Activated CD8-positive, alpha-beta memory T cell treated with anti-CD3 and anti-CD28 coated beads for 24 hours (primary cell): ENCODE results near the gene SLC39A8.

Source experiments
- DNase-seq: peaks from one replicate; pipeline ENCODE4 v3.0.0-alpha.2; 2020

The SLC39A8 gene

DNA sequence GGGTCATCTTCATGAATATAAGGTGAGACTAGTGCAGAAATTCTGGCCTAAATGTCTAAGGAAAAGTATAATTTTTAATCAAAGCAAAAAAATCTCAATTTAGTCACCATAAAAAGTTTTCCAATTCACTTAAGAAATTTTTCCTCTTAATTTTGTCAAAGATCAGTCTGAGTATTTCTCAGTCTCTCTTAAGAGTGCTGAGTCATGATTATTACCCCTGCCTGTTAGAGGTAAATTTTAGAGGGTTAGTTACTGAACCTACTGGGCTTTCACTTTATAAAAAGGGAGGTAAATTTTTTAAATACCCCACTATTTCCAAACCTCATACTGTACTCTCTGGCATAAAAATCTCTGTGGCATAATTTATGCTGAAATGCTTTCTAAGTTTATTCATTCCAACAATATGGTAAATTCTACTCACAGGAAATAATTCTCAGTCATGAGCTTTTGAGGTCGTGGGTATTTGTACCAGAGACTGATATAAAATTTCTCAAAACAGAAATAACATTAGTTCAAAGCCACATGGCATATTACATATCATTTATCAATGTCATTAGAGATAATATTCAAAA is 122.4 kb downstream of the SLC39A8 start:
- DNase-seq = no peak

DNA sequence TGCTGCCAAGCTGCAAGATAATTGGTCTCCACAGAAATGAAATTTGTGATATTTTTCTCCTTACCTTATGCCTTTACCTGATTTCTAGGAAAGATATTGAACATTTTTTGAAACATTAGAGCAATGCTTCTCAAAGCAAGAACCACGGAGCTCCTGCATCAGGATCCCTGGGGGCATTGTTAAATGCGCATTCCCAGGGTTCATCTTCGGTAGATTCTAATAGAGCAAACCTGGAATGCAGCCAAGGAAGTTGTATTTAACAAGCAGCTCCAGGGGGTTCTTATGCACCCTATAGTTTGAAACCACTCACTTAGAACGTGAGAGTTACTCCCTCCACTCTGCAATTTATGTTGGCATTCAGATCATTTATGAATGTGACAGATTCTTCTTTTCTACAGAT is 126.2 kb downstream of the SLC39A8 start:
- no peak for DNase-seq

DNA sequence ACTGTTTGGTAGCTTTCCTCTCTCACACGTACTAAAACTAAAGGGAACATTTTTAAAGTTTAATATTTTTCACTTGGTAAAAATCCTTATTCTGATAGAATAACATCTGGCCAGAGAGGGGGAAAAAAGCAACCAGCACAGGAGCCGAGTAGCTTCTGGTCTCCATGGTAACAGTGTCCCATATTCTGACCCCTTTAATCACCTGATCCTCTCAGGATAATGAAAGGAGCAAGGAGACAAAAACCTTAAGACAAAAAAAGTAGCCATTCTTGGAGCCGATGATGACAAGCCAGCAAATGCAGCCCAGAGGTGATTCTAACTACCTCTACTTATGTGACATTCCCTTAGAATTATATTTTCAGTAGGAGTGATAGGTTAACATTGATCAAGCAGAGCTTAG is 126.6 kb downstream of the SLC39A8 start:
- DNase-seq = no peak

DNA sequence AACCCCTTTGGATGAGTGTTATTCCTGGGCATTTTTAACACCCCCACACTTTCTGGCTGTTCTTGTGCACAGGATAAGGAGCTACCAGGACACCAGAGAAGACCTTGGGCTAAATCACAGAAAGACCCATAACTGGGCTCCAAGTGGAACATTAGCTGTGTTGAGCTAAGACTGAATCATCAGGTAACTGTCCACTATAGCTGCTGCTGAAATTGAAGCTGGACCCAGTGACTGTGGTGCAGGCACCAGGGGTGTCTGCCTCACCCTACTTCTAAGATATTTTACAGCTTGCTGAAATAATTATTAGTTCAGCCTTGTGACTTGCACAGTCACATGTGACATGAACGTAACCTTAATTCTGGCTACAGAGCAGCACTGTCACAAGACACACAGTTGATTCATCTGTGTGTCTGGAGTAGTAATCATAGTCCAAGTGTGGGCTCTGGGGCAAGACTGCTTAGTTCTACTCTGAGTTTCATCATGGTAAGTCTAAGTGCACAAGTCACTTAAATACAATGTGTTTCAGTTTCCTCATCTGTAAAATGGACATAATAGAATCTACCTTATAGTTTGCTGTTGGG is 127.4 kb downstream of the SLC39A8 start:
- no peak for DNase-seq

DNA sequence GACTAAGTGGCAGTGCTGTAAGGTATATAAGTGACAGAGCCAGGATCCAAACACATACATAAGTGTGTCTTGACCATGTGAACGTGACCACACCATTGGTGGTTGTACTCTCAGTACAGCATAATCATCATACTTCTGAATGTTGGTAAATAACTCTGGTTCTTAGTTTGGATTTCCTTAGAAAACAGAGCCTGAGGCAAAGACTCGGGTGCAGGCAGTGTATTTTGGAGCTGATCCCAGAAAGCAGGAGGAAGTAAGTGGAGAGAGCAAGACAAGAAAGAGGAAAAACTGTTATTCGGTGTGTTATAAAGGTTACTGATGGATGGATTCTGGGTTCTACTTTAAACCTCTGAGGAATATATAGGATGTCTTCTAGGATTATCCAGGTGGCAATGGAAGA is 127.9 kb downstream of the SLC39A8 start:
- no peak for DNase-seq

DNA sequence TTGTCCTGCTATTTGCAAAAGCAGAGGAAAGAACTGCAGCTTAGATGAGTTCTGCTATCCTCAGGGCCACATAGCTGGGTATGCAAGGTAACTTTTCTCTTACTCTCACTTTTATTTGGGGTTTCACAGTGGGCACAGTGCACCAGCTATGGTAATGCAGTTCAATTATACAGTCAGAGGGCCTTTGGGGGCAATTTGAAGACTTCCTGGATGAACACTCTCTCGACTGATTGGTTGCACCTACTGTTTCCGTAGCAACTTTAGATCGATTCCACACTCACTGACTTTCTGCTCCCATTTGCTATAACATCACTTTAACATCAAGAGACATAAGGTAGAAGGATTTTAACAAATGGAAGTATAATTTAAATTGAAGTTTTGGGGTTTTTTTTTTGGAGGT is 128.6 kb downstream of the SLC39A8 start:
- no peak for DNase-seq

DNA sequence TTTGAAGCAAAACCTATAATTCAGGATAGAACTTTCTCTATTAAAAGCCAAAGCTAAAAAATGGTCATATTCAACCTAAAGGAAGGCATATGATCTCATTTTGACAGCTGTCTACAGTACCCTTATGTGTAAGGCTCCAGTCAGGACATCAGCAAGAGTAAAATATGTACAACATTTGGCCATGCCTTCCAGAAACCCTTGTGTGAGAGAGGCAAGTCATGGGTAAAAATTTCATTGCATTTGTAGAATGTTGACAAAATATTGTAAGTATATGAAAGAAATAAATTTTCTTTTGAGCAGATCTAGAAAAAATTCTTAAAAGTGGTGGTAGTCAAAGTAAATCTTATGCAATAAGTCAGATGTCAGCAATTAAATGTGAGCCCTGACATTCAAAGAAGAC is 132.3 kb downstream of the SLC39A8 start:
- no peak for DNase-seq
